AG09319 (cell line): ENCODE measurements around the gene CYP4B1.
"Not testable (repeated sequence)": the region's sequence is repeated elsewhere in the genome, so short reads cannot be mapped to it uniquely, and the experiment has no call there.

ENCODE experiments used
- DNase-seq: peaks from one replicate; pipeline ENCODE4 v3.0.0-alpha.2; 2010; ENCODE audit warnings: low read depth; ENCODE audit errors: extremely low read depth
- TF ChIP-seq, protein P1 (sequence below): IDR thresholded peaks from 2 replicates; pipeline ENCODE4 v1.5.1; 2011; ENCODE audit warnings: low read depth, mild to moderate bottlenecking, inconsistent platforms, low read length, moderate library complexity

CYP4B1 gene

DNA sequence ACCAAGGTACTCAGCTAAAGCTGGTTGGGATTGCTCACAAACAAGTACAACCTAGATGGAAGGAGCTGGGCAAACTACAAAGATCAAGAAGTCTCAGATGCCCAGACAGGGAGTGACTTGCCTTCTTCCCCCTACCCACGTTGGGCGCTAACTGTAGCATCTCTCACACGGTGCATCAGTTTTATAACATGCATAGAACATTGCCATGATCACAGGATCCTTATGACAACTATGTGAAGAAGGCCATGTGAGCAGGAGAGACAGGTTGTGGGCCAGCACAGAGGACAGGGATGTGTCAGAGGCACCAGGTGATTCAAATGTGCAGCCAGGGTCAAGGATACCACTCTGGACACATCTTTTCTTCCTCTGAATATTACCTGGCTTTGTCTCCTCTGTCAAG is 28.3 kb upstream of the CYP4B1 start:
- DNase-seq, result no peak
- TF ChIP-seq, protein P1, sequence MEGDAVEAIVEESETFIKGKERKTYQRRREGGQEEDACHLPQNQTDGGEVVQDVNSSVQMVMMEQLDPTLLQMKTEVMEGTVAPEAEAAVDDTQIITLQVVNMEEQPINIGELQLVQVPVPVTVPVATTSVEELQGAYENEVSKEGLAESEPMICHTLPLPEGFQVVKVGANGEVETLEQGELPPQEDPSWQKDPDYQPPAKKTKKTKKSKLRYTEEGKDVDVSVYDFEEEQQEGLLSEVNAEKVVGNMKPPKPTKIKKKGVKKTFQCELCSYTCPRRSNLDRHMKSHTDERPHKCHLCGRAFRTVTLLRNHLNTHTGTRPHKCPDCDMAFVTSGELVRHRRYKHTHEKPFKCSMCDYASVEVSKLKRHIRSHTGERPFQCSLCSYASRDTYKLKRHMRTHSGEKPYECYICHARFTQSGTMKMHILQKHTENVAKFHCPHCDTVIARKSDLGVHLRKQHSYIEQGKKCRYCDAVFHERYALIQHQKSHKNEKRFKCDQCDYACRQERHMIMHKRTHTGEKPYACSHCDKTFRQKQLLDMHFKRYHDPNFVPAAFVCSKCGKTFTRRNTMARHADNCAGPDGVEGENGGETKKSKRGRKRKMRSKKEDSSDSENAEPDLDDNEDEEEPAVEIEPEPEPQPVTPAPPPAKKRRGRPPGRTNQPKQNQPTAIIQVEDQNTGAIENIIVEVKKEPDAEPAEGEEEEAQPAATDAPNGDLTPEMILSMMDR, result no peak

- DNase-seq, result no peak
- TF ChIP-seq, protein P1, result no peak
These were observed 26.3 kb upstream of the CYP4B1 start for GRCh38 chr1:46772571-46772970.

GRCh38 chr1:46774297-46774696 is 24.5 kb upstream of the CYP4B1 start:
- TF ChIP-seq, protein P1, result no peak
- no peak for DNase-seq

GRCh38 chr1:46778456-46778855 is 20.4 kb upstream of the CYP4B1 start:
- DNase-seq, result not testable (repeated sequence)

DNA sequence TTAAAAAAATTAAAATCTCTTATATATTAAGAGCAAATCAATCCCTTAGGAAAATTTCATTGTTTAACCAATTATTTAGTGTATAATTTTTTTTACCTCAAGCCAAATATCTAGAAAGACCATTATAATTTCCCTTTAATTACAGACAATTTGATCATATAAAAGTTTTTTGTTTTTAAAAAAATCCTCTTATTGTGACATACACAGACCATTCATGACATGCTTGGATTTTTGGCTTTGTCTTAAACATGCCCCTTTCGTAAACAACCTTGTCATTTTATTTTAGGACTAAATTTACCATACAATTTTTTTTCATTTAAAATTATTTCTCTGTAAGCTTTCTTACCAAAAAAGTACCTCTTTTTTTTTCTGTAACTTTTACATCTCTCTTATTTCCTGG is 14.2 kb upstream of the CYP4B1 start:
- TF ChIP-seq, protein P1, result no peak
- no peak for DNase-seq

DNA sequence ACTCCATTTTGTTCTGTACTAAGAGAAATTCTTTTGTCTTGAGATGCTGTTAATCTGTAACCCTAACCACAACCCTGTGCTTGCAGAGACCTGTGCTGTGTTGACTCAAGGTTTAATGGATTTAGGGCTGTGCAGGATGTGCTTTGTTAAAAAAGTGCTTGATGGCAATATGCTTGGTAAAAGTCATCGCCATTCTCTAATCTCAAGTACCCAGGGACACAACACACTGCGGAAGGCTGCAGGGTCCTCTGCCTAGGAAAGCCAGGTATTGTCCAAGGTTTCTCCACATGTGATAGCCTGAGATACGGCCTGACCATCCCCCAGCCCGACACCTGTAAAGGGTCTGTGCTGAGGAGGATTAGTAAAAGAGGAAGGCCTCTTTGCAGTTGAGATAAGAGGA is 10.2 kb upstream of the CYP4B1 start:
- DNase-seq, result not testable (repeated sequence)

DNA sequence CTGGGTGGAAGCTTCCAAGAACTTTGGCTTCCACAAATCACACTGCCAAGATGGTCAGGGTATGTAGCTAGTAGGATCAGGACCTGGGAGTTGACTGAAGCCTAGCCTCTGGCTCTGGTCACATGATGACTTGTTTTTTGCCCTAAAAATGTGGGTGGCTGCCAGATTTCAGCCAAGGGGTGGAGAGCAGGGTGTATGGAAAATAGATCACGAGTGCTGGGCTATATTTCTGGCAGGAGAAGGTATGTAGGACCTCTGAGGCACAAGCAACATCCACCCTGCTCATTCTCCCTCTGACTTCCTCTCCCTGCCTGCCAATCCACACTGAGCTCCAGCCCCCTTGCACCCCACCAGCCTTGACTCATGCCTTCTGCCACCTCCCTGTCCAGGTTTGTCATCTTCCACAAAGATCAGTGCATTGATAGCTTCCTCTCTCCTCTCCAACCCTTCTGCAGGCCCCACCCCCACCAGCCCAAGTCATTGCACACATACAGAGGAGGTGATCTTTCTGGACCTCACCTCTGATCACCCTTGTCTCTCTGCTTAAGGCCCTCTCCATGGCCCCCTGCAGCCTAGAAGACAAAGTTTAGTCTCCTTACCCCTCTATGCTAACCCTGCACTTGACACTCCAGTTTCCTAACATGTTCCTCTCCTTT is 8.3 kb upstream of the CYP4B1 start:
- DNase-seq, result no peak
- TF ChIP-seq, protein P1, result no peak

GRCh38 chr1:46793126-46793525 is 5.7 kb upstream of the CYP4B1 start:
- TF ChIP-seq, protein P1, result no peak
- DNase-seq, result no peak
